HG03108 (cell line): ENCODE data around the gene PTDSS2.
"Not testable (repeated sequence)": the region's sequence is repeated elsewhere in the genome, so short reads cannot be mapped to it uniquely, and the experiment has no call there.

ENCODE experiments used
- ATAC-seq: cut with Tn5 transposase; IDR thresholded peaks from one replicate; pipeline ENCODE4 v1.9.1; 2021; ENCODE audit warnings: moderate library complexity; ENCODE audit not compliant: unreplicated experiment

Gene PTDSS2

DNA sequence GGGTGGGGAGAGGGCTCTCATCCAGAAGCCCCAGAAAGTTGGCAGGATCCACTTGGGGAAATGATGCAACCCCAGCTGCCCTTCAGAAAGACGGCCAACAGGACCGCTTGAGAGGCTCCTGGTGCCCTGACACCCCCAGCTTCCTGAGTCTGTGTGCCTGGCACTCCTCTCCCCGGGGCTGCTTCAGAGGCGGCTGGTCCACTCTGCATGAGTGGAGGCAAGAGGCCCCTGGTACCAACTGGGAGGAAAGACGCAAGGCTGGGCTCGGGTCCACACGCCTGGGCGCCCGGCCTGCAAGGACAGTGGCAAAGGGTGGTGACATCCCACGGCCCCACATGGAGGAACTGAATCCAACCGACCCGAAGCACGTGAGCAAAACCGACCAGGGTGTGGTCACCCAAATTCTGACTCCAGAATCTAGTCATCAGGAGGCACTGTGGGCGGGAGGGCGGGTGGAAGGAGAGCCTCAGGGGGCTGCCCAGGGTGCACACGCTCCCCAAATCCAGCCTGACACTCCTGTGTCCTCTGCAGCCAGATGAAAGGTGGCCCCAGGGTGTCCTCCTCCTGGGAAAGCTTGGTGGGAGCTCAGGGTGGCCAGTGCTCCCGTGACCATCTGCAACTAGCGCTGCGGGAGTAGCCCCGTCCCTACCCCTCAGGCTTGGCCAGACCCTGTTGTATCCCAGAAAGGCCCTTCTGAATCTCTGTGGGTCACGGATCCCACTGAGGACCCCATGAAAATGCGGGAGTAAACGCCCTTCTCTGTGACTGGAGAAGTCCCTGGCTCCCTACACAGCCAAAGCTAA, 53.3 kb downstream of the PTDSS2 start:
- no peak for ATAC-seq

DNA sequence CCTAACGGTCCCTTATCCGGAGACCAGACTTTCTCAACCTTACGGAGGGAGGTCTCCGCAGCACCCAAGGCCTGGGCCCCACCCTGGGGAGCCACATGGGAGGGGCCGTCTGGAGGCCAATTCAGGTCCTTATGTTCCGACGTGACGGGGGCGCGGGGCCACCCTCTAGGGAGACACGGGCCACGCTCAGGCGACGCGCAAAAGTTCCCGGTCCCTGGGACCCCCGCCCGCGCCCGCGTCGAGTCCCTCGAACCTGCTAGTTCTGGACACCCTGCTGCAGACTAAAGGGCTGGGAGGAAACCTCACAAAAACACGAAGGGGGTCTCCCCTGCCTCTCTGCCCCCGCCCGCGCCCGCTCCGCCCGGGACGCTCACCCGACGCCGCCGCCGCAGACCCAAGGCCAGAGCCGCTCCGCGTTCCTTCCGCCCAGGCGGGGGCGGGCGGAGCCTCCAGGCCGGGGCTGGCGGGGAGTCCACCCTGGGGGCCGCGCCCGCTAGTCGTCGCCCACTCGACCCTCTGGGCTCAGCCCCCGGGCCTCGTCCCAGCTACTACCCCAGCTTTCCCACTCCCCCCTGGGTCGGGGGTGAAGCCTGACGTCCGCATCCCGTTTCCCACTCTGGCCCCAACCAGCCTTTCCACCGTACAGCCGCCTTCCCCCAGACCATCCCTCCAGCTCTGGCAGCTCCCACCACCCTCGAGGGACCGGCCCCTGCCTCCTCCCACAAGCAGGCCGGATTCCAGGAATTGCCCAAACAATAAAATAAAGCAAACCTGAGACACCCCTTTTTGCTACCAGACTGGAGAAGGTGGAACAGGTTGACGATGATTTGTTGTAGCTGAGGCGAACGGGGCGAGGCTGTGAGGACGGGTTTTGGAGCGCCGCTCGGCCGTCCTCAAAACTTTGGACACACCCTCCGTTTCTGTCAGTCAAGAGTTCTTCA, 54.2 kb downstream of the PTDSS2 start:
- ATAC-seq, result no peak

DNA sequence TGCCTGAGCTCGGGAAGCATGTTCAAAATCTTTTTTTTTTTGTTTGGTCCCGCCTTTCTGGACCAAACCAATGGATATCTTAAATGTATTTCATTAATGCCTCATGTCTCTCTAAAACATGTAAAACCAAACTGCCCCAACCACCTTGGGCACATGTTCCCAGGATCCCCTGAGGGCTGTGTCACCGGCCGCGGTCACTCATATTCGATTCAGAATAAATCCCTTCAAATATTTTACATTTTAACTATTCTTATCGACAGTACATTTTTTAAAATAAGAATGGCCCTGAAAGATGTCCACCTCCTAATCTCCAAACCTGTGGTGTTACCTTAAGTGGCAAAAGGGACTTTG, 54.9 kb downstream of the PTDSS2 start:
- no peak for ATAC-seq

DNA sequence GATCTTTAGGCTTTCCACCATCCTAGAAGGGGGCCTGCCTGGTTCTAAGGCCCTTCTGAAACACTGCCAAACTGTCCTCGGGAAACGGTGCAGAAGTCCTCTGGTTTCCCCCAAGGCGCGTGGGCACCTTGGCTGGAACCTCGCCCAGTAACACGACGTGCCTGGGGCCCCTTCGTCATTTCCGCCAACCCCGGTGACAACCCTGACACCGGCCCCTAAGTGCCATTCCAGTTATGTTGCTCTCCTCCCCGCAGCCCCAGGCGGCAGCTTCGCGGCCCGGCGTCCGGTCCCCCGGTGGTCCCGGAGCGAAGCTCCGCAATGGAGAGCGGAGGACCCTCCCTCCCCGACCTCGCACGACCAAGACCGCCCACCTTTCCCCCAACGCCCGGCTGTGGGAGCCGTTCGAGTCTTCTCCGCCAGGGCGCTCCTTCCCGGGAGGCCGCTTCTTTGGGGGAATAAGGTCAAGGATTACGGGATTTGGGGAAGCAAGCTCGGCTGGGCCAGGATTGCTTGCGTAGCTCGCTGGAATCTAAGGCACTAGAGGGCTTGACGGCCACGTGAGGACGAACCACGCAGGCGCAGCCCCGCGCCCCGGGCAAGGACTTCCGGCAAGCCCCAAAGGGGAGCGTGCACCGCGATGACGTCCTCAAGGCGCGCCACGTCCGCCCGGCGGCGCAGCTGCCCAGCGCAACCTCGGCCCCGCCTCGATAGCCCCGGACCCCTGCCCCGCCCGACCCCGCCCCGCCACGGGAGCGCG, 56.3 kb downstream of the PTDSS2 start:
- ATAC-seq, result peak; percentile 55

DNA sequence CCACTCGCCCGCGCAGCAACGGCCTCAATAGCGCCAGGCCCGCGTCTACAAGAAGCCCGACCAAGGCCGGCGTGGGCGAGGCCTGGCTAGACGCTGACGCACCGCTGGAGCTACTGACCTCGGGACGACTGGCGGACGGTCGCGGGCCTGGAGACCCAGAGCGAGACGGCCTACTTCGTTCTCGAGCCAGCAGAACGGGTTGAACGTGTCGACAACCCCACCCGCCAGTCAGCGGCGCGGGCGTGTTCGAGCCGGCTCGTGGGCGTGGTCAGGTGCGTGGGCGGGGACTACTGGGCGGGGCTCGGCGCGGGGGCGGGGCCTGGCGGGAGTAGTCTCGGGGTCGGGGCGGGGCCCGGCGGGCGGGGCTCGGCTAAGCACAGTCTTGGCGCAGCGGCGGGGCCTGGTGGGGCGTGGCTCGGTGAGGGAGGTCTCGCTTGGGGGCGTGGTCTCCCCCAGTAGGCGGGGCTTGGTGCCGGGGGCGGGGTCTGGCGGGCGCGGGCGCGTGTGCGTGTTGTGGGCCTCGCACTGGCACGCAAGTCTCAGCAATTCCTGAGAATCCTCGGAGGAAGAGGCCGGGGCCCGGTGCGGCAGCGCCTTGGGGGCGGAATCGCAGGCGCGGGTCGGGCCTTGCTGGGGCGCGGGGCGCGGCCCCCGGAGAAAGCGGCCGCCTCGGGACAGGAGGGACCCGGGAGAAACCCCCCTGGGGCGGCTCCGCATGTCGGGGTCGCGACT, 57.1 kb downstream of the PTDSS2 start, which contains the start of gene RNH1:
RNH1 (minus strand) TSS at position 248 of the 732 bp plus-strand sequence. CDS start 5,080 bp downstream, outside the sequence.
- ATAC-seq, result peak; percentile 47

DNA sequence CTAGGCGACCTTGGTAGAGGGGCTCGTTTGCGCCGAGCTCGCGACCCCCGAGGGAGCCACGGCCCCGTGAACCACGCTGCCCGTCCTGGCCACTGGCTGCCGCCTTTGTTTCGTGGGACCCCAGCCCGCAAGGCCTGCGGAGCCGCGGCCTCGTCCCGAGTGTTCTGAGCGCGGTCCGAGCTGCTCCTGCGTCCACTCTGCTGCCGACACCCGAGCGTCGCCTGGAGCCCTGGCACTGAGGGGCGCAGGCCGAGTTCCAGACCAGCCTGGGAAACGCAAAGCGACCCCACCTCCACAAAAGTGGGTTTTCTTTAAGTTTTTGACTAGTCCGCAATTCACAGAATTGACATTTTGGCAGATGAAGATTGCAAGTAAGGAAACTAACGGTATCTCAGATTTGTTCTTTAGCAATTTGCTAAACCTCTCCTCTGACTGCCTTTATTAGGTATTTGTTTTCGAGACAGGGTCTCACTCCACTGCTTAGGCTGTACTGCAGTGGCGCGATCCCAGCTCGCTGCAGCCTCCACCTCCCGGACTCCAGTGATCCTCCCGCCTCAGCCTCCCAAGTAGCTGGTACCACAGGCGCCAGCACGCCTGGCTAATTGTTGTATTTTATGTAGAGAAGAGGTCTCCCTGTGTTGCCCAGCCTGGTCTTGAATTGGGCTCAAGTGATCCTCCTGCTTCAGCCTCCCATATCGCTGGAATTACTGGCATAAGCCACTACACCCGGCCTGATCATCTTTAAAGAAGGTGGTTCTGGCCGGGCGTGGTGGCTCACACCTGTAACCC, 57.8 kb downstream of the PTDSS2 start:
- ATAC-seq, result no peak

DNA sequence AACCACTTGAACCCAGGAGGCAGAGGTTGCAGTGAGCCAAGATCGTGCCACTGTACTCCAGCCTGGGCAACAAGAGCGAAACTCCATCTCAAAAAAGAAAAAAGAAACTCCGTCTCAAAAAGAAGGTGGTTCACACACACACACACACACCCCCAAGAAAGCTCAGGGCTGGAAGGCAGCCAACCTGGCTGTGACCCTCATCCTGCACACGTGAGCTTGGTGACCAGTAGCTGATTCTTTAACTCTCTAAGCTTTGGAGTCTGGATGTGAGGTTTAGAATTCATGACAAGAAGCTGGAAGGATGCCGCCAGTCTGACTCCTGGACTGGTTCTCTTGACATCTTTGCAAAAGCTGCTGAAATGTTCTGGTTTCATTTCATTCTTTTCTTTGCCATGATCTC, 58.9 kb downstream of the PTDSS2 start:
- ATAC-seq, result no peak

DNA sequence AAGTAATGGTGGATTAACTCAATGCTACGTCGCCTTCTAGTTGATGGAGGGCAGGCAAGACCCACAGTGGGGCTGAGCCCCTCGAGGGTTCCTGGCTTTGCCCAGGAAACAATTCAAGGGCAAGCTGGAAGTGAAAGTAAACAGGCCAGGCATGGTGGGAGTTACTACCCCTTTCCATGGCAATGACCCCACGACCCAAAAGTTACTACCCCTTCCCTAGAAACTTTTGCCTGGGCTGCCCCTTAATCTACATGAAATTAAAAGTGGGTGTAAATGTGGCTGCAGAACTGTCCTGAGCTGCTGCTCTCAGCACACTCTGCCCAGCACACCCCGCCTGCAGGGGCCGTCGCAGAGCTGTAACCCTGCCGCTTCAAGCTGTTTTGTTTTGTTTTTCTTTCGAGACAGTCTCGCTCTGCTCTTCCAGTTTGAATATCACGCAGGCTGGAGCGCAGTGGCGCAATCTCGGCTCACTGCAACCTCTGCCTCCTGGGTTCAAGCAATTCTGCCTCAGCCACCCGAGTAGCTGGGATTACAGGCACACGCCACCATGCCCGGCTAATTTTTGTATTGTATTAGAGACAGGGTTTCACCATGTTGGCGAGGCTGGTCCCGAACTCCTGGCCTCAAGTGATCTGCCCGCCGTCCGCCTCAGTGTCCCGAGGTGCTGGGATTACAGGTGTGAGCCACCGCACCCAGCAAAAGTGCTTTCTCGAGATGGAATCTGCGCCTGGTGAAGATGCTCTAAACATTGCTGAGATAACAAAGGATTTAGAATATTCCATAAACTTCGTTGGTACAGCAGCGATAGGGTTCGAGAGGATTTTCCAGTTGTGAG, 62.9 kb downstream of the PTDSS2 start:
- ATAC-seq, result no peak

DNA sequence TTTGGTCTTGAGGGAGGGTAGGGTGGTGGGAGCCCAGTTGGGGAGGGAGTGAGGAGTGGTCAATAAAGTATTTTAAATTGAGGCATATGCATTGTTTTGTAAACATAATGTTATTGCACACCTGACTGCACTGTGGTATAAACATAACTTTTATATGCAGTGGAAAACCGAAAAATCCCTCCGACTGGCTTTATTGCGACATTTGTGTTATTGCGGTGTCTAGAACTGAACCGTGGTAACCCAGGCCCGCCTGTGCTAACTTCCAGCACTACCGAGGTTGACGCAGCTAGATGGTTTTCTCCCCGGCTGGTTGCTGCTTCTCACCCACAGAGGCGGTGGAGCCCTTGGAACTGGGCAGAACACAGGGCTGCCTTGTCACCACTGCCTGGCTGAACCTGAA, 64.5 kb downstream of the PTDSS2 start:
- ATAC-seq, result no peak

DNA sequence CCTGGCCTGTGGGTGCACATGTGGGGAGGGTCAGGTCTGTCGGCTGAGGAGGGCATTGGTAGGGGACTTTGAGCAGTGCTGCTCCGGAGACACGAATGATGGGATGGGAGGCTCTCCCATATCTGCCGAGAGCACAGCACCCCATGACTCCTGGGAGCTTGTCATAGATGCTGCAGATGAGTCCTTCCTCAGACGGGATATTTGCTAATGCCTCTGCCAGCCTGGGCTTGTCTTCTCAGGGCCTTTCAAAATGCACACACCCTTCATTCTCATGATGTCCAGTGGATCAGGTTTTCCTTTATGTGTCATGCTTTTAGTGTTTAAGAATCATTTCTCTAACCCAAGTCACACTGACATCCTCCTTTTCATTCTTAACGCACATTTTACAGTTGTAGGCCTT, 65.1 kb downstream of the PTDSS2 start:
- no peak for ATAC-seq

DNA sequence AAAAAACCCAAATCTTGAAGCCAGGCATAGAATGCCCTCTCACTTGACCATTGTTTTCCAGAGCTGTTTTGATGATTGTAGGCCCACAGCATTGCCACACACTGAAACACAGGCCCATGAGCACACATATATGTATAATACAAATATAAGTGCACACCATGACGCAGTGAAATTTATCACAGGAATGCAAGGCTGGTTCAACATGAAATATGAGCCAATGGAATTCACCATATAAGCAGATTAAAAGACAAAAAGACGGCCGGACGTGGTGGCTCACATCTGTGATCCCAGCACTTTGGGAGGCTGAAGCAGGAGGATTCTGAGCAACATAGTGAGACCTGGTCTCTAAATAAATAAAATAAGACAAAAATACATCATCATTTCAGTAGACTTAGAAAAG, 66.3 kb downstream of the PTDSS2 start:
- no peak for ATAC-seq

DNA sequence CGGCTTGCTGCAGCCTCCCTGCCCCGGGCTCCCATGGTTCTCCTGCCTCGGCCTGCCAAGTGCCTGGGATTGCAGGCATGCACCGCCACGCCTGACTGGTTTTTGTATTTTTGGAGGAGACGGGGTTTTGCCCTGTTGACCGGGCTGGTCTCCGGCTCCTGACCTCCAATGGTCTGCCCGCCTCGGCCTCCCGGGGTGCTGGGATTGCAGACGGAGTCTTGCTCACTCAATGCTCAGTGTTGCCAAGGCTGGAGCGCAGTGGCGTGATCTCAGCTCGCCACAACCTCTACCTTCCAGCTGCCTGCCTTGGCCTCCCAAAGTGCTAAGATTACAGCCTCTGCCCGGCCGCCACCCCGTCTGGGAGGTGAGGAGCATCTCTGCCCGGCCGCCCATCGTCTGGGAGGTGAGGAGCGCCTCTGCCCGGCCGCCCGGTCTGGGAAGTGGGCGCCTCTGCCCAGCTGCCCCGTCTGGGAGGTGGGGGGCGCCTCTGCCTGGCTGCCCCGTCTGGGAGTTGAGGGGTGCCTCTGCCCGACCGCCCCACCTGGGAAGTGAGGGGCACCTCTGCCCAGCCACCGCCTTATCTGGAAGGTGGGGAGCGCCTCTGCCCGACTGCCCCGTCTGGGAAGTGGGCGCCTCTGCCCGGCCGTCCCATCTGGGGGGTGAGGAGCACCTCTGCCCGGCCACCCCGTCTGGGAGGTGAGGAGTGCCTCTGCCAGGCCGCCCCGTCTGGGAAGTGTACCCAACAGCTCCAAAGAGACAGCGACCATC, 67.0 kb downstream of the PTDSS2 start:
- ATAC-seq, result not testable (repeated sequence)

DNA sequence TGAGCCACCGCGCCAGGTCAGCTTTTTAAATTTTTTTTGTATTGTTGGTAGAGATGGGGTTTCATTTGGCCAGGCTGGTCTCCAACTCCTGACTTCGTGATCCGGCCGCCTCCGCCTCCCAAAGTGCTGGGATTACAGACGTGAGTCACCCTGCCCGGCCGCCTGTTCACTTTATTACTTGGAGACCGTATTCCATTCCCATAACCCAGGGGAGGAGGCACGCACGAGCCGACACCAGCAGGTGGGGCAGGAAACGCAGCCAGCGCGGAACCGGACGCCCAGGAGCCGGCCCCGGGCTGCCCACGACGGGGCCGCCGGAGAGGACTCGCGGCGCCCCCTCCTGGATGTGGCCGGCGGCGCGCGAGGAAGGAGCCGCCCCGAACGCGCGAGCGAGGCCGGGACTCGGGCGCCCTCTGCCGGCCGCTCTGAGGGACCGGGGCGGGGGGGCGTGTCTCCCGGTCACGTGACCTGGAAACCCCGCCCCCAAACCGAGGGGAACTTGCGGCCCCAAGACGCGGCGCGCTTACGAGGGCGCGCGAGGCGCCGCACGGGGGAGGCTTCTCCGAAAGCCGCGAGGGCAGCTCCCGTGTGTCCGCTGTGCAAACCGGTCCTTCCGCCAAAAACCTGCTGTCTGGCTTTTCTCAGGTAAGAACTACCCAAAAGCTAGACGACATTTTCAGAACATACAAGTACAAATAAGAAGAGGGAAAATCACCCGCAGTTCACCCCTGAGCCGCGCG, 68.6 kb downstream of the PTDSS2 start:
- ATAC-seq, result peak; percentile 88

DNA sequence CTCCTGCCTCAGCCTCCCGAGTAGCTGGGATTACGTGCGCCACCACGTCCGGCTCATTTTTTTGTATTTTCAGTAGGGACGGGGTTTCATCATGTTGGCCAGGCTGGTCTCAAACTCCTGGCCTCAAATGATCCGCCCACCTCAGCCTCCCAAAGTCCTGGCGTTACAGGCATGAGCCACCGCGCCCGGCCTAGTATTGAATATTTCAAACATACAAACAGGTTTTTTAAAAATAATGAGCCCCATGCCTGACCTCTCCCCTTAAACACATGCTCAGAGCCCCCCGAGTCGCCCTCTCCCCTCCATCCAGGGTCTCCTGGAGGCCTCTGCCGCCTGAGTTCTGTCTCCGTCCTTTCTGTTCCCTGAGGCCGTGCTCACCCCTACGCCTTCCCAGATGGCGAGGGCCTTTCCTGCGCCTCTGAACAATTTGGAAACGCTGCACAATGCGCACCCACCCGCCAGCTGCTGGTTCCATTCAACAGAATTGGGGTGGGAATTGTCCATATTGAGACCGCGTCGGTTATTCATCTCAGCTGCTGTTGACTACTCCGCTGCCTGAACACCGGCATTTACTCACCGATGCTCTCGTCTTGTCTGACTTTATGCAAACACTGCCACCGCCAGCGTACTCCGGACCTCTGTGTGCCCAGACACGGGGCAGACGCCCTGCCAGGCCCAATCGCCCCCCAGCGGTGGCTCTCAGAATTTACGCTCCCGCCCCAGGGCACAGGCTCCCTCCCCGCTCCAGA, 70.5 kb downstream of the PTDSS2 start:
- ATAC-seq, result no peak

DNA sequence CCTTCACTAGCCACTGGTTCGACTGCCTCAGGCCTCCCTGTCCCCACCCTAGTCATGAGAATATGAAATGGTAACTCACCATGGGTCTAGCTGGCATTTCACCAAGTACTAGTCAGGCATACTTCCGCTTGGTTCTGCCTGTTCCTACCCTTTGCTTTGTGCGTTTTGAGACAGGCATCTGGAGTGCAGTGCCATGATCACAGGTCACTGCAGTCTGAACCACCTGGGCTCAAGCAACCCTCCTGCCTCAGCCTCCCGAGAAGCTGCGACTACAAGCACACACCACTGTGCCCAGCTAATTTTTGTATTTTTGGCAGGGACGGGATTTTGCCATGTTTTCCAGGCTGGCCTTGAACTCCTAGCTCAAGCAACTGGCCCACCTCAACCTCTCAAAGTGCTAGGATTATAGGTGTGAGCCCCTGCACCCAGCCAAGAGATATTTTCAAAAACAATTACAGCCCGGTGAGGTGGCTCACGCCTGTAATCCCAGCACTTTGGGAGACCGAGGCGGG, 71.2 kb downstream of the PTDSS2 start:
- ATAC-seq, result no peak

DNA sequence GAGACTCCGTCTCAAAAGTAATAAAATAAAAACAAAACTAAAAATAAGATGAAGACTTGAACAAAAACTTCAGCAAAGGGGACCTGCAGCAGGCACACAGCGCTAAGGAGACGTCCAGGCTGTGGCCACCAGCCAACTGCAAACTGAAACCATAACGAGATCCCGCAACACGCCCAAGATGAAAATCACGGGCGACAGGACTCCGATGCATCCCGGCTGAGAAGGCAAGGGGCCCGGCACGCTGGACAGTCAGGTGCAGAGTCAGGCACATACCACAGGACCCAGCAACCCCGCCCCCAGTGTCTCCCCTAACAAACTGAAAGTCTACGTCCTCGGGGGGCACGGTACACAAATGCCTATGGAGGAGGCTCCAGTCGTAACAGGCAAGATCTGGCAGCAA, 76.1 kb downstream of the PTDSS2 start:
- no peak for ATAC-seq
